Measurements from ENCODE around the gene COL18A1. TPM values are rescaled to one million over a fixed set of nuclear protein-coding genes. Genes with fewer than 3 reads are reported as not detected.

The COL18A1 gene
- total and polyA plus RNA-seq, 9 of the 15 experiments (the other 6 are each of a cell fraction or from before 2014, with no cell fraction given): 0.14 to 16.4 (median 2.0) TPM

DNA sequence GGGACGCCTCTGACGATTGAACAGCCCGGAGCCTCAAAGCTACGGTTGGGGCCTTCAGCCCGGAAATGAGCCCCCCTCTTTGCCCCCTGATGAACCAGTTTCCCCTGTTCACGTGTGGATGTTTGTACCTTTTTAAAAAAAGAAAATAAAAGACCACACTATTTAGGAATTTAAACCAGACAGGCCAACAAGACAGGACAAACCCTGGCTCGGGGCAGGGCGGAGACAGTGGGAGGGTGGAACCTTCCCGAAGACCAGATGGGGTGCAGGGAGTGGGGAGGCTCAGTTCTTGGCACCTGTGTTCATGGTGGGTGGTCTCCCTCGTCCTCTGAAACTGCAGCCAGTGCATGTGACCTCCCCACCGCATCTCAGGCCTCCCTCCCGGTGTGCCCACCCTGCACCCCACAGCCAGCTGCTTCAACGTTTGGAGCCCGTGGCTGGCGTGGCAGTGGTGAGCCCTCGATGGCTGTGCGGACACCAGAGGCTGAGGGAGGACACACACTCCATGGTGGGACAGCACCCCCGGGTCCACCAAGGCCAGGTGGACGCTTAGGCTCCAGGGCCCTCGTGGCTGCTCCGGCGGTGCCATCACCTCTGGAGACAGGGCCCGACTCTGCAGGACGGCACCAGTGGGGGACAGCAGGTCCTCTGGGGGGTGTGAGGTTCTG, 45.6 kb downstream of the COL18A1 start (continued):
- TF ChIP-seq, protein P1, sequence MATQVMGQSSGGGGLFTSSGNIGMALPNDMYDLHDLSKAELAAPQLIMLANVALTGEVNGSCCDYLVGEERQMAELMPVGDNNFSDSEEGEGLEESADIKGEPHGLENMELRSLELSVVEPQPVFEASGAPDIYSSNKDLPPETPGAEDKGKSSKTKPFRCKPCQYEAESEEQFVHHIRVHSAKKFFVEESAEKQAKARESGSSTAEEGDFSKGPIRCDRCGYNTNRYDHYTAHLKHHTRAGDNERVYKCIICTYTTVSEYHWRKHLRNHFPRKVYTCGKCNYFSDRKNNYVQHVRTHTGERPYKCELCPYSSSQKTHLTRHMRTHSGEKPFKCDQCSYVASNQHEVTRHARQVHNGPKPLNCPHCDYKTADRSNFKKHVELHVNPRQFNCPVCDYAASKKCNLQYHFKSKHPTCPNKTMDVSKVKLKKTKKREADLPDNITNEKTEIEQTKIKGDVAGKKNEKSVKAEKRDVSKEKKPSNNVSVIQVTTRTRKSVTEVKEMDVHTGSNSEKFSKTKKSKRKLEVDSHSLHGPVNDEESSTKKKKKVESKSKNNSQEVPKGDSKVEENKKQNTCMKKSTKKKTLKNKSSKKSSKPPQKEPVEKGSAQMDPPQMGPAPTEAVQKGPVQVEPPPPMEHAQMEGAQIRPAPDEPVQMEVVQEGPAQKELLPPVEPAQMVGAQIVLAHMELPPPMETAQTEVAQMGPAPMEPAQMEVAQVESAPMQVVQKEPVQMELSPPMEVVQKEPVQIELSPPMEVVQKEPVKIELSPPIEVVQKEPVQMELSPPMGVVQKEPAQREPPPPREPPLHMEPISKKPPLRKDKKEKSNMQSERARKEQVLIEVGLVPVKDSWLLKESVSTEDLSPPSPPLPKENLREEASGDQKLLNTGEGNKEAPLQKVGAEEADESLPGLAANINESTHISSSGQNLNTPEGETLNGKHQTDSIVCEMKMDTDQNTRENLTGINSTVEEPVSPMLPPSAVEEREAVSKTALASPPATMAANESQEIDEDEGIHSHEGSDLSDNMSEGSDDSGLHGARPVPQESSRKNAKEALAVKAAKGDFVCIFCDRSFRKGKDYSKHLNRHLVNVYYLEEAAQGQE (IDR thresholded peaks at IDR 0.05; ENCODE audit: borderline replicate concordance): no peak
- TF ChIP-seq, protein P1 (CRISPR knock-in tag; IDR thresholded peaks at IDR 0.05; ENCODE audit: low read depth): no peak
- TF ChIP-seq NFRKB (IDR thresholded peaks at IDR 0.05; ENCODE audit: low read depth): no peak
